Neural cell (in vitro differentiated cells): ENCODE measurements around the gene ALG3.
A peak's percentile ranks its signal among the peaks of the same experiment; 100 is the strongest.

Source experiments
- EP300 ChIP-seq: fragments of 450-650 bp; conservative IDR thresholded peaks from 2 replicates; pipeline ENCODE4 v1.6.1; 2014; ENCODE audit warnings: antibody characterized with exemption, mild to moderate bottlenecking, moderate library complexity; ENCODE audit not compliant: poor library complexity, severe bottlenecking
- EZH2 ChIP-seq: fragments of 200-600, 300-800 bp; shearing (Covaris generic), sonication (generic); IDR thresholded peaks from 2 replicates; pipeline ENCODE4 v1.6.1; 2014; ENCODE audit warnings: antibody characterized with exemption, low read length, borderline replicate concordance, mild to moderate bottlenecking; ENCODE audit not compliant: insufficient read depth, poor library complexity, severe bottlenecking
- MXI1 ChIP-seq: fragments of 450-650 bp; conservative IDR thresholded peaks from 2 replicates; pipeline ENCODE4 v1.6.1; 2014; ENCODE audit warnings: antibody characterized with exemption, mild to moderate bottlenecking; ENCODE audit not compliant: poor library complexity, severe bottlenecking
- POLR2AphosphoS5 ChIP-seq: IDR thresholded peaks from 2 replicates; pipeline ENCODE4 v1.6.1; 2012
- RAD21 ChIP-seq: fragments of 450-650 bp; conservative IDR thresholded peaks from 2 replicates; pipeline ENCODE4 v1.6.1; 2014; ENCODE audit warnings: antibody characterized with exemption, mild to moderate bottlenecking, moderate library complexity
- SMC3 ChIP-seq: fragments of 450-650 bp; conservative IDR thresholded peaks from 2 replicates; pipeline ENCODE4 v1.6.1; 2014; ENCODE audit warnings: antibody characterized with exemption, mild to moderate bottlenecking, moderate library complexity; ENCODE audit not compliant: poor library complexity
- TAF1 ChIP-seq: IDR thresholded peaks from 2 replicates; pipeline ENCODE4 v1.6.1; 2012; ENCODE audit warnings: low read depth
- TF ChIP-seq, protein P1 (sequence below): fragments of 450-650 bp; IDR thresholded peaks from 2 replicates; pipeline ENCODE4 v1.5.1; 2014; ENCODE audit warnings: antibody characterized with exemption, mild to moderate bottlenecking, moderate library complexity; ENCODE audit not compliant: poor library complexity, severe bottlenecking
- TF ChIP-seq, protein P2 (sequence below): IDR thresholded peaks from 2 replicates; pipeline ENCODE4 v1.6.1; 2012; ENCODE audit warnings: borderline replicate concordance

DNA sequence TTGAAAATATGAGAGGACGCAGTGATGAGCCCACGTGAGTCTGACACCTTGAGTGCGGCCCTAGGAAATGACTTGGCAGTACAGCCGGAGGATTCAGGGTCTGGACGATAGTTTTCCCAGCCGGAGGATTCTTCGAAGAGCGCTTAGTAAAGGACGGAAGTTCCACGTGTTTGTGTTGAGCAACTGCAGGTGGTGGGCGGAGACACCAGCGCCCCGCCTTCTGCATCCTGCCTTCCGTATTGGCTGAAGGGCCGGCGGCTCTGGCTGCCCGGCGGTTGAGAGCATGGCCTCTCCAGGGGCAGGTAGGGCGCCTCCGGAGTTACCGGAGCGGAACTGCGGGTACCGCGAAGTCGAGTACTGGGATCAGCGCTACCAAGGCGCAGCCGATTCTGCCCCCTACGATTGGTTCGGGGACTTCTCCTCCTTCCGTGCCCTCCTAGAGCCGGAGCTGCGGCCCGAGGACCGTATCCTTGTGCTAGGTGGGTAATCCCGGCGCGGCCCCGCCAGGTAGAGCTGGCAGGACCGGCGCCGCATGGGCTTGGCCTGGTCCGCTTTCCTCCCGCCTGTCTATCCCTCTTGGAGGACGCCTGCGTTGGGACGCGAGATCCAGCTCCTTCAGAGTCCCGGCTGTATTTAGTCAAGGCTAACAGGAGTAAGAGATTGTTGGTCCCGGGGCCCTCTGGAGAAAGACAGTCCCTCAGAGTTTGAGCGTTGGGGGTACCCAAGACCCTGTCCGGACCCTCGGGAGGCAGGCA lies 827 bp upstream of the ALG3 start, which contains the start of gene EEF1AKMT4:
- TF ChIP-seq EZH2 (no peak), POLR2AphosphoS5 (no peak), RAD21 (peak; percentile 60), SMC3 (peak; percentile 56), TAF1 (no peak), EP300 (no peak), MXI1 (peak; percentile 98)
- TF ChIP-seq, protein P1, sequence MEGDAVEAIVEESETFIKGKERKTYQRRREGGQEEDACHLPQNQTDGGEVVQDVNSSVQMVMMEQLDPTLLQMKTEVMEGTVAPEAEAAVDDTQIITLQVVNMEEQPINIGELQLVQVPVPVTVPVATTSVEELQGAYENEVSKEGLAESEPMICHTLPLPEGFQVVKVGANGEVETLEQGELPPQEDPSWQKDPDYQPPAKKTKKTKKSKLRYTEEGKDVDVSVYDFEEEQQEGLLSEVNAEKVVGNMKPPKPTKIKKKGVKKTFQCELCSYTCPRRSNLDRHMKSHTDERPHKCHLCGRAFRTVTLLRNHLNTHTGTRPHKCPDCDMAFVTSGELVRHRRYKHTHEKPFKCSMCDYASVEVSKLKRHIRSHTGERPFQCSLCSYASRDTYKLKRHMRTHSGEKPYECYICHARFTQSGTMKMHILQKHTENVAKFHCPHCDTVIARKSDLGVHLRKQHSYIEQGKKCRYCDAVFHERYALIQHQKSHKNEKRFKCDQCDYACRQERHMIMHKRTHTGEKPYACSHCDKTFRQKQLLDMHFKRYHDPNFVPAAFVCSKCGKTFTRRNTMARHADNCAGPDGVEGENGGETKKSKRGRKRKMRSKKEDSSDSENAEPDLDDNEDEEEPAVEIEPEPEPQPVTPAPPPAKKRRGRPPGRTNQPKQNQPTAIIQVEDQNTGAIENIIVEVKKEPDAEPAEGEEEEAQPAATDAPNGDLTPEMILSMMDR = peak; percentile 91
- TF ChIP-seq, protein P2, sequence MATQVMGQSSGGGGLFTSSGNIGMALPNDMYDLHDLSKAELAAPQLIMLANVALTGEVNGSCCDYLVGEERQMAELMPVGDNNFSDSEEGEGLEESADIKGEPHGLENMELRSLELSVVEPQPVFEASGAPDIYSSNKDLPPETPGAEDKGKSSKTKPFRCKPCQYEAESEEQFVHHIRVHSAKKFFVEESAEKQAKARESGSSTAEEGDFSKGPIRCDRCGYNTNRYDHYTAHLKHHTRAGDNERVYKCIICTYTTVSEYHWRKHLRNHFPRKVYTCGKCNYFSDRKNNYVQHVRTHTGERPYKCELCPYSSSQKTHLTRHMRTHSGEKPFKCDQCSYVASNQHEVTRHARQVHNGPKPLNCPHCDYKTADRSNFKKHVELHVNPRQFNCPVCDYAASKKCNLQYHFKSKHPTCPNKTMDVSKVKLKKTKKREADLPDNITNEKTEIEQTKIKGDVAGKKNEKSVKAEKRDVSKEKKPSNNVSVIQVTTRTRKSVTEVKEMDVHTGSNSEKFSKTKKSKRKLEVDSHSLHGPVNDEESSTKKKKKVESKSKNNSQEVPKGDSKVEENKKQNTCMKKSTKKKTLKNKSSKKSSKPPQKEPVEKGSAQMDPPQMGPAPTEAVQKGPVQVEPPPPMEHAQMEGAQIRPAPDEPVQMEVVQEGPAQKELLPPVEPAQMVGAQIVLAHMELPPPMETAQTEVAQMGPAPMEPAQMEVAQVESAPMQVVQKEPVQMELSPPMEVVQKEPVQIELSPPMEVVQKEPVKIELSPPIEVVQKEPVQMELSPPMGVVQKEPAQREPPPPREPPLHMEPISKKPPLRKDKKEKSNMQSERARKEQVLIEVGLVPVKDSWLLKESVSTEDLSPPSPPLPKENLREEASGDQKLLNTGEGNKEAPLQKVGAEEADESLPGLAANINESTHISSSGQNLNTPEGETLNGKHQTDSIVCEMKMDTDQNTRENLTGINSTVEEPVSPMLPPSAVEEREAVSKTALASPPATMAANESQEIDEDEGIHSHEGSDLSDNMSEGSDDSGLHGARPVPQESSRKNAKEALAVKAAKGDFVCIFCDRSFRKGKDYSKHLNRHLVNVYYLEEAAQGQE = no peak
